Fibroblast of the aortic adventitia (primary cell): ENCODE results near the gene GRB10. TPM values are rescaled to one million over a fixed set of nuclear protein-coding genes. Genes with fewer than 3 reads are reported as not detected.

Experiments used
- DNase-seq: peaks from one replicate; pipeline ENCODE4 v3.0.0-alpha.2; 2010; ENCODE audit warnings: low read depth
- H3K4me3 ChIP-seq: 2 replicates; pipeline ENCODE4 v1.5.1; 2011; ENCODE audit warnings: low read depth, mild to moderate bottlenecking, control low read depth, low read length, moderate library complexity
- CTCF ChIP-seq: IDR thresholded peaks from 2 replicates; pipeline ENCODE4 v1.5.1; 2011; ENCODE audit warnings: mild to moderate bottlenecking, low read length, control low read depth, inconsistent platforms; ENCODE audit not compliant: insufficient read depth
- total RNA-seq: library from RNA; depleted of rRNA; stranded (reverse); fragments of >200 nt; gene quantifications from 2 replicates; pipeline ENCODE4 v1.2.3, GENCODE V29; 2012; ENCODE audit warnings: low replicate concordance

Gene GRB10
- total RNA-seq, 1 donor, result 39.1 TPM

DNA sequence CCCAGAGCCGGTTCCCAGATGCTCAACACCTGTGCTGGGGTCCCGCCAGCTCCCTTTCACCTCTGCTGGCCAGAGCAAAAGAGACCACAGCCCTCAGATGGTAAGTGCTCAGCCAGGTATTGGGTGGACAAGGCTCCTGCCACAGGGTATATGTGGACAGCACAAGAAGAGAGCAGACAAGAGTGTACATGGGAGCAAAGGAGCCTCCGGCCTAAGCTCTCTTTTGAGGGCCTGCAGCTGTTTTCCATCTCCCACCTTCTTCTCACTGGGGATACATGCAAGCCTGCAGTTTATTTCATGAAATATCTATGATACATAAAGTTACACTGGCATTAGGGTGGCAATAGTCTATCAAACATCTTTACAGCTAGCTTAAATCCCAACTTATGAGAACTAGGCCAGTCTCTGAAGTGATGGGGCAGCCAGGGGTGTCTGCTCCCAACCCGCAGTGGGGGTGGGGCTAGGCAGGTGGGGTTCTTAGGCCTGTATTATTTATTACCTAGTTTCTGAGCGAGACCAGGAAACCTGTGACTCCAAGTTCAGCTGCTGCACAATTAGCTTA, 167.1 kb downstream of the GRB10 start:
- TF ChIP-seq CTCF, result no peak
- H3K4me3 ChIP-seq, result no peak overlapping the region
- DNase-seq, result no peak

DNA sequence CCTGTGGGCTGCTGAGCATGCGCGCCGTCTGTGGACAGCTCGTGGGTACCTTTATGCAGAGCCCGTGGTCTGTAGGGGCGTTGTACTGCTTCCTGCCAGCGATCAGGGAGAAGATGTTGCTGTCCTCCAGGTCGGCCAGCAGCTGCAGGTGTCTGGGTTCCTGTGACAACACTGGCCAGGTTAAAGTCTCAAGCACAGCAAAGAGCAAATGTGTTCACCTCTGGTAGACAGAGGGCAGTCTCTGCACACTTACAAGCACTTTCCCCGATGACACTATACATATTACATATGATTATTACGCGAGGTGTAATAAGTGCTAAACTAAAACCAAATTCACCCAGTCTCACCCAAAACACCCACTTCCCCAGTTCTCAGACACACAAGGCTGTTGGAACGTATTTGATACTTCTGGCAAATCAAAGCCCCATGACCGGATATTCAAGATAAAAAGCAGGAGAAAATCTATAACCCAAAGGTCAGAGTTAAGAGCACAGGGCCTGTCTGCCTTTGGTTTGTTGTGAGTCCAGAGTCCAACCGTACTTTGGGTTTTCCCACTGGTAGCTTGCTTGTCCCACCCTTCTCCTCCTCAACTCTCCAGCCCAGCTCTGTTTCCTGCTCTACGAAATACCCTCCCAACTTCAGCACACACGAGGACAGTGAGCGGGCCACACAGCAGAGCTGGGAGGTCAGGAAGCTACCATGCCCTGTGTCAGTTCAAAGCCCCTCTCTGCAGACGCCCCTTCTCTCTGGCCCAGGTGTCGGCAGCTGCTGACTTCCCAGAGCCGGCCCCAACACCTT, 167.8 kb downstream of the GRB10 start:
- H3K4me3 ChIP-seq, result no peak overlapping the region
- peak; percentile 5 for DNase-seq
- TF ChIP-seq CTCF, result no peak

DNA sequence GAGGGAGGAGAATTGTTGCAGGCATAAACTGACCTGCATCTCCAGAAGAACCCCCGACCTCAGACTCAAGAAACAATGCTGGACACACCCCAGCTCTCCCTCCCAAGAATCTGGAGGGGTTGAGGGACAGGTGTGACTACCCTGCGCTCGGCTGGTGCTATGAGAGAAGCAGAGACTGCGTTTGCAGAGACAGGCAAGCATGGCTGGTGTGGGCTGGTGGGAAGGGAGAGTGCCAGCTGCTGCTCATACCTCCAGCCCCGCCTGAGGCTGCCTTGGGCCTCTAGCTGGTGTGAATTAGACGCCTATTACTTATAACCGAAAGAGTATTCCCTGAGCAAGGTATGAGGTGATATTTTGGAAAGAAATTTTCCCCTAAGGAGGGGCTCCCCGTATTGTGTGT, 169.2 kb downstream of the GRB10 start:
- no peak overlapping the region for H3K4me3 ChIP-seq
- TF ChIP-seq CTCF, result no peak
- no peak for DNase-seq

- no peak for TF ChIP-seq CTCF
- H3K4me3 ChIP-seq, result no peak overlapping the region
- no peak for DNase-seq
Observed at GRCh38 chr7:50612704-50613103, 170.0 kb downstream of the GRB10 start.

DNA sequence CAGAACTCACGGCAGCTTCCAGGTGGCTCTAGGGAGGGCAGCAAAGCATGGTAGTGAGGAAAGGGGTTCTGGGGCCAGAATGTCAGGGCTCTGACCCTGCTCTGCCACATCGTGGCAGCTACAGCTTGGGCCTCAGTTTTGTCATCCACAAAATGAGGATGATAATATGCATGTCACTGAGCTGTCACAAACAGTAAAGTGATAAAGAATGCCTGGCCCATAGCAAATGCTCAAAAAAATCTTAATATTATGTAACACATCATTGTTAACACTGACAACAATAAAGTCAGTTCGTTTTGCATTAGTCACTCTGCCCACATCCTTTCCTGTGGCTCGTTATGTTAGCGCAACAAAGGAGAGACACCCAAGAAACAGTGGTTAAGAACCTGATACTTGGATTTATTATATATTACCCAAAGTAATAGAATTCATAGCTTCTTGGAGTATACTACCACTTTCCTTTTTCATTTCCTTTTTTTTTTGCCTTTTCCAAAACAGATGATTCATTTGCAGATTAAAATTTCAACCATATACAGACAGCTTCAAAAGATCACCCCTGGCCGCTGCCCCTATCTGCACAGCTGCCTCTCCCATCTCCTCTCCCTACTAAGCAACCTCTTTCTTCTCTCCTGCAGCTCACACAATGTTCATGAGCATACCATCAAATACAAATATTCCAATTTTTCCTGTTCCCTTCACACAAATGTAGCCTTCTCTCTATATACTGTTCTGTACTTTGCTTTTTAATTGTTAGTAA, 172.0 kb downstream of the GRB10 start:
- peak; percentile 67 for DNase-seq
- no peak overlapping the region for H3K4me3 ChIP-seq
- TF ChIP-seq CTCF, result no peak

DNA sequence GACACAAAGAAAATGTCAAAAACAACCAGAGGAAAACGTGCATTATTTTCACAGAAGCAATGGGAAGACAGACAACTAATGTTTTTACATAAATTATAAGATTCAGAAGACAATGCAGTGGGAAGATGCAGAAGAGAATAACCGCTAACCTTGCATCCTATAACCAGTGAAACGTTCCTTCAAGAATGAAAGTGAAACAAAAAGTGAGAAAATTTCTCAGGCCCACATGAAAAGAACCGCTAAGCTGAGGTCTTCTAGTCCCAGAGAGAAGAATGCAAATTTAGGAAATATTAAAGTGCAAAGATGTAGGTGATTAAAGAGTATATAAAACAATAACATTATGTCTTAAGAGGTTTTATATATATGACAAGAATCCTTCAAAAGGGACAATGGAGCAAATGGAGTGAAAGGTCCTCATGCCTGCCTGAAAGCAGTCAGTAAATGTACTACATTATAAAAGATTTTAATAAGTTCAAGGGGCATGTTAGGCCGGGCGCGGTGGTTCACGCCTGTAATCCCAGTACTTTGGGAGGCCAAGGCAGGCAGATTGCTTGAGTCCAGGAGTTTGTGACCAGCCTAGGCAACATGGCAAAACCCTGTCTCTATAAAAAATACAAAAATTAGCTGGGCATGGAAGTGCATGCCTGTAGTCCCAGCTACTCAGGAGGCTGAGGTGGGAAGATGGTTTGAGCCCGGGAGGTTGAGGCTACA, 174.3 kb downstream of the GRB10 start:
- H3K4me3 ChIP-seq, result no peak overlapping the region
- no peak for DNase-seq
- no peak for TF ChIP-seq CTCF
